GM04504 (cell line): Measurements from ENCODE around the gene BMP6.
A peak's percentile ranks its signal among the peaks of the same experiment; 100 is the strongest.

Source experiments
- DNase-seq: peaks from one replicate; pipeline ENCODE4 v3.0.0-alpha.2; 2012; ENCODE audit warnings: low read depth

The BMP6 gene

DNA sequence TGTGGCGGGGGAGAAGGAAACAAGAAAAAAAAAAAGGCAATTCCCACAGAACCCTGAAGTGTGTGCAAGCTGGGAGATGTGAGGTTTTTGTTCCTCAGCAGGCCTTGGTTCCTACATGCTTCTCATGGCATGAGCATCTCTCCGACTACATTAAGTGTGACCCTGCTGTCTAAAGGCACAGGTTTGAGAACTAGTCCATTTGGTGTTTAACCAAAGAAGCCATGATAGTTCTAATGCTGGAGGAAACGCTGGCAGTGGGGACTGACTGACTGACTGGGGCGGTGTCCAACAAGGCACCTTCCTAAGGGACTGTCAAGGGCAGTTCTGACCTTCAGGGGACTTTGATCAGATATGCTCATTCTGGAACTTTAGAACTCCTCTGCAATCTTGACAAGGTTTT lies 180.8 kb downstream of the BMP6 start:
- no peak for DNase-seq

DNA sequence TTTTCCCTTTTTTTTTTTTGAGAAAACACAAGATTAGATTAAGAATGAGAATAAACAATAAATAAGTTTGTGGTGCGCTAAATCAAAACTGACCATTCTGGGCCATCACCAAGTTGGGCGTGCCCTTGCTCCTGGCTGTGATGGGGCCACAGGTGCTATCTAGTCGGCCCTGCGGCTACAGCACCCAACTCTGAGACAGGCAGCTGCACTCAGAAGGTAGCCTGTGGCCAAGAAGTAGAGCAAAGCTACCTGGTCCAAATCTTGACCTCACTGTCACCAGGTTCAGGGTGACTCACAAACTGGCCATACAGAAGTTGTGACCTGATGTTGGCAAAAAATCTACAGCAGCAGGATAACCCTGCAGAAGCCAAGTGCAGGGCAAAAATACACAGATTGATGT lies 181.3 kb downstream of the BMP6 start:
- DNase-seq: no peak

GRCh38 chr6:7909323-7910276 lies 183.7 kb downstream of the BMP6 start:
- no peak for DNase-seq

GRCh38 chr6:7910298-7910653 lies 184.4 kb downstream of the BMP6 start:
- DNase-seq: no peak

DNA sequence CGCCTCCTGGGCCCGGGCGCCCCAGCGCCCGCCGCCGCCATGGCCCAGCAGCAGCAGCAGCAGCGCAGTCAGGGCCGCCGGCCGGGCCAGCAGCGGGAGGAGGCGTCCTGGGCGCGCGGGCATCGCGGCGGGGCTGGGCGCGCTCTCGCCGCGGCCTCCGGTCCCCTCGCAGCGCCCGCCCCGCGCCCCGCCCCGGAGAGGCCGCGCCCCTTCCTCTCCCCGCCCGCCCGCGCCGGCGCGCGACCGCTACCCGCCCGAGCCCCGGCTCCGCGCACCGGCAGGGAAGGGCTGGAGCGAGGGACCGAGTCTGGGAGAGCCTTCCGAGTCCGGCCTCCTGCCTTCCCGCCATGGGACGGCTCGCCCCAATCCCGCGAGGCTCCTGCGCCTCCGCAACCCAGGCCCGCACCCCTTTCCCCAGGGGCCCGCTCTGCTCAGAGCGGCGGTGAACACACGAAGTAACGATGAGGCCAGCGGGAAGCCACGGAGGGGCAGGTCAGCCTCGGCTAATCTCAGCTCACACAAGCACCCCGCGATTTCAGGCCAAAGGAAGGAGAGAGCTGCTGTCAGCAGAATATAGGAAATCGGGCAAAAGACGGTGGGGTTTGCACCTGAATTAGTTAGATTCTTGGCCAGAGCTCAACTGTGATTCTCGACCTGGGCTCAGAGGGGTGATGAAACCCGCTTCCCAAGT lies 184.9 kb downstream of the BMP6 start, which contains the start of gene TXNDC5:
Gene TXNDC5 (minus strand): TSS at position 135 of the 691 bp plus-strand sequence. CDS start 12 bp downstream, at position 123.
- DNase-seq: peak; percentile 51

- no peak for DNase-seq
Measured at GRCh38 chr6:7911345-7911725, 185.4 kb downstream of the BMP6 start.

GRCh38 chr6:7912024-7912423 lies 186.1 kb downstream of the BMP6 start:
- DNase-seq: no peak

DNA sequence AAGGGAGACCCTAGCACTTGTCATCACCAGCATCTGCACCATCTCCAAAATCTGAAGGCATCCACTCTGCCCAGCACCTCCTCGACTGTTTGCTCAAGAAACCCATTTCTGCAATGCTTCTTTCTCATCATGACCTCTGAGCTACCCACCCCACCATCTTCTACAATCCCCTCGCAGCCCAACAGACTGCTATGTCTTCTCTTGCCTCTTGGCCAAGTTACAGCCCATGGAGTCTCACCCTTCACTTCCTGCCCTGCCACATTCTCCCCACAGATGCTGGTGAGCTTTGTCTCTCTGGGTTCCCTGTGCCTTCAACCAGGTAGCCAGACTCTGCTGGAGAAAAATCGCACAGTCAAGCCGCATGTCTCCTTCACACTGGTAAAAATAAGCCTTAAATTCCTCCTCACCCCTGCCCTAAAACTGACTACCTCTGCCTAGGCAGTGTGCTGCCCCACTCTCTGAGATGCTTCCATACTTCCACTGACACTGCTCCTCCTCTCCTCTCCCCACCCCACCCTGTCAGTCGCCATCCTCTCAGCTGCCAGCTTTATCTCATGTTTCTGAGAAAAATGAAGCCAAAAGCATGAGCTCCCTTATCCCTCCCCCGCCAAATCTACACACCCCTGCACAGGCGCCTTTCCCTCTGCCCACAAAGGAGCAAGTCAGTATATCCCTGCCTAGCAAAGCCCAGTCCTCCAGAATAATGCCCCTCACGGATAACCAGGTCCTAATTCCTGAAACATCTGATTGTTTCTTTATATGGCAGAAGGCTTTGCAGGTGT lies 187.0 kb downstream of the BMP6 start:
- DNase-seq: no peak

DNA sequence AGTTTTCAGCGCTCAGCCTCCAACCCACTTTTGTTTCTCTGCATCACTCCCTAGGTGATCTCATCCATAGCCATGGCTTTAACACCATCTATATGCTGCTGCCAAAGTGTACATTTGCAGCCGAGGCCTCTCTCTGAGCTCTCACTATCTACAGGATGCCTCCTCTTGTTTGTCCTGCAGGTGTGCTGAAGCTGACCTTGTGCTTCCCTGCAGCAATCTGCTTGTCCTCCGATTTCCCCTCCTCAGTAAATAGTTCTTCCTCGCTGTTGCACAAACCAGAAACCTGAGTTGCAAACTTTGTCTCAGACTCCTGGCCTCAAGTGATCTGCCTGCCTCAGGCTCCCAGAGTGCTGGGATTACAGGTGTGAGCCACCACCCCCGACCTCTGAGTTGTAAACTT lies 188.4 kb downstream of the BMP6 start:
- DNase-seq: no peak

GRCh38 chr6:7914991-7915789 lies 189.3 kb downstream of the BMP6 start:
- peak; percentile 90 for DNase-seq

DNA sequence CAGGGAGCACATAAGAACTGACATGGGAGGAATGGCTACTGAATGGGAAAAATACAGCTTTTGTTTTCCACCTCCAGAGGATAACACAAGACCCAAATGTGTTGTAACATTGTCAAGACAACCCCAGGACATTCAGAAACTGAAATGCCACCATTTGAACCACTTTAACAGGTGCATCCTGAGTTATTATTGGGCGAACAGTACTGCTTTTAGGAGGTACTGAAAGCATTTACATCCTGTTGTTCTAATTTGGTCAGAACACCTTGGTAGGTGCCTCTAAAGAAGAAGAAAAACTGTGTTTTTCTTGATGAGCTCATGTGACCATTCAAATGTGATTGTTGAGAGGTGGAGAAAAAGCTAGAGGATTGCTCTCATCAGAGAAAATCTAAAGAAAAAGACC lies 191.1 kb downstream of the BMP6 start:
- DNase-seq: no peak

DNA sequence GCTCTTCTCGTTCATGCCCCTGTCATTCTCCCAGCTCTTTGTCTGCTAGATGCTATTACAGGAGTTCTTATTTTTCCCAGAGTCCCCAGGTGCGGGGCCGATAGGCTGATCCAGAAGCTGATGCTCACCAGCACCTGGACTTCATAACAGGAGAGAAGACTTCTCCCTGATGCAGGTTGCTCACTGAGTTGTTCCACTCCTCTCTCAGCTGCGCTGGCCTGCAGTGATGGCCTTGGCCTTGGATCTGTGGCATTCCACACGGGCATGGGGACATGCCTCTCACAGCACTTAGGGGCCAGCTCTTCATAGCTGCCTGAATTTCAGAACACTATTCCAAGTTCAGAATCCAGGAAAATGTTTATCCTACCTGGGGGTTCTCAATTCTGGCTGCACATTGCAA lies 191.8 kb downstream of the BMP6 start:
- DNase-seq: no peak

GRCh38 chr6:7918403-7918802 lies 192.5 kb downstream of the BMP6 start:
- DNase-seq: no peak

DNA sequence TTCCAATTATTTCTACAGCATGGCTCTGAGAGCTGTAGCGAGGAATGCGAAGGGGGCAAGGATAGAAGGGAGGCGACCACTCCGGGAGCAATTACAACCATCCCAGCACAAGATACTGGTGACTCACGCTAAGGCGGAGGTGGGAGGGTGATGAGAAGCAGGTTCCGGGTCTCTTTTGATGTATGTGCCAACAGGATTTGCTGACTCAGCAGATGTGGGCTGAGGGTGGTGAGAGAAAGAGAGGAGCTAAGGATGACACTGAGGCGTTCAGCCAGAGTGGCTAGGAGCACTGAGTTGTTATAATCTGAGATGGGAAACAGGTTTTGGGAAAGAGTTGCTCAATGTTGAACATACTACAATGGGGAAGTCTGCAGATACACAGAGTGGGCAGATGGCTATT lies 194.0 kb downstream of the BMP6 start:
- DNase-seq: no peak

- DNase-seq: no peak
Measured at GRCh38 chr6:7920425-7920824, 194.5 kb downstream of the BMP6 start.

GRCh38 chr6:7921046-7921445 lies 195.1 kb downstream of the BMP6 start:
- no peak for DNase-seq

DNA sequence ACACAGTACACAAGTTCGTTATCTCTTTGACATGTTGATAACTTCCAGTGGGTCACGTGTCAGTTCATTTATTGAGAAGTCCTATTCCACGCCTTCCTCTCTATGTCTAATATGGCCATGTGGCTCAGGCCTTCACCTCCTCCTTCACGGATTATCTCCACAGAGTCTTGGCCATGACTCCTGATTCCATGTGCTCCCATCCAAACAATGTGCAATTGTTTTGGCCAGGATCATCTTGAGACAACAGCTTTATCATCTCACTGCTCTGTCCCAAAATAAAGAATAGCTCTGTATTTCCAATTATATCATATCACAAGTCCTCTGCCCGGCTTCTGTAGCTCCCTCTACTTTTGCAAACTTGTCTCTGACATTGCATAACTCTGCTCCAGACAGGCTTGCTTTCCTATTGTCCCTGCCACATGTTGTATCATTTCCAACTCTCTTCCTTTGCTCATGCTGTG lies 195.8 kb downstream of the BMP6 start:
- DNase-seq: no peak

DNA sequence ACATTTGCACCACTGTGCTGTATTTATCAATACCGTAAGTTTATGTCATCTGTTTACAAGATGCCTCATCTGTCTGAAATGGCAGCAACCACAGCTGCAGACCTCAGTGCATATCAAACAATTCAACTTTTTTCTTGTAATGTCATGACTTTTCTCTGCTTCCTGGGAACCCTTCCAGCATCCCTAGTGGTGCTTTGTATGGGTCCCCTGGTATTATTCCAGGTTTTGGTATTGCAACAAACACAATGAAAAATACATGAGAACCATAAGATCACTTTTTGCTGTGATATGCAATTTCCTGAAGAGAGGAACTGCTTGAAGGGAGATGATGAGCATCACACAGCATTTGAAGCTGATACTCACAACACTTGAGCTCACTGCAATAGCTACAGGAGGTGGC lies 196.7 kb downstream of the BMP6 start:
- no peak for DNase-seq

- no peak for DNase-seq
Measured at GRCh38 chr6:7924867-7925266, 199.0 kb downstream of the BMP6 start.
